ENCODE measurements around the gene TBC1D16. TPM values are rescaled to one million over a fixed set of nuclear protein-coding genes. Genes with fewer than 3 reads are reported as not detected.

Gene TBC1D16
- total RNA-seq, 1 experiment from 2014 or later: 85.8 TPM

DNA sequence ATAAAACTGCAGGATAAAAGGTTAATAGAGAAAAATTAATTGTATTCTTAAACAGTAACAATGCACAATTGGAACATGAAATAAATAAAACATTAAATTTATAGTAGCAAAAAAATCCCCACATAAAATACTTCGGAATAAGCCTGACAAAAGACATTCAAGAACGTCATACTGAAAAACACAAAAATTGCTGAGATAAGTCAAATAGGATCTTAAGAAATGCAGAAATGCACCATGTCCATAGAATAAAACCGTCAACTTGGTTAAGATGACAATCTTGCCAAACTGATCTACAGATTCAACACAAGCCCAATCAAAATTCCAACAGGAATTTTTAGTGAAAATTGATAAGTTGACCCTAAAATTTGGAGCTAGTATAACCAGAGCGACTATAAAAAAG is 76.6 kb downstream of the TBC1D16 start:
- Histone ChIP-seq H2BK20ac (ENCODE audit: low read depth, low read length, poor library complexity, severe bottlenecking) (no peak overlapping the region), H3K79me2 (ENCODE audit: insufficient read depth, low read length) (peaks cover 3% of the 10 kb centered on the region; the same call in 1 of the 2 replicates), H4K5ac (ENCODE audit: insufficient read length, low read depth, low read length) (no peak overlapping the region), H3K14ac (ENCODE audit: insufficient read depth, low read length) (no peak overlapping the region), H3K79me1 (ENCODE audit: insufficient read depth, low read depth, low read length, poor library complexity, severe bottlenecking) (no peaks in the 10 kb centered on the region), H3T11ph (ENCODE audit: low read length) (no peak overlapping the region), H2BK12ac (ENCODE audit: insufficient read length, low read depth, low read length) (no peak overlapping the region), H3K27ac (ENCODE audit: insufficient read length, low read depth, low read length) (no peak overlapping the region), H3K23ac (ENCODE audit: insufficient read length, low read depth, low read length) (no peak overlapping the region), H3K56ac (ENCODE audit: insufficient read length, low read depth, low read length) (no peak overlapping the region), H3K18ac (ENCODE audit: insufficient read length, low read depth, low read length) (no peak overlapping the region), H4K8ac (replicated peaks; ENCODE audit: insufficient read length, low read depth, low read length) (no peak overlapping the region), H2BK5ac (ENCODE audit: insufficient read length, low read length) (no peak overlapping the region), H4K20me1 (ENCODE audit: control insufficient read depth, insufficient read depth, insufficient read length) (no peaks in the 10 kb centered on the region), H2BK15ac (ENCODE audit: low read depth, low read length) (no peak overlapping the region), H3K4ac (ENCODE audit: low read depth, low read length) (no peak overlapping the region), H3K9me3 (ENCODE audit: control insufficient read depth, low read depth, low read length) (no peaks in the 10 kb centered on the region), H3K27me3 (ENCODE audit: insufficient read depth, low read length) (no peaks in the 10 kb centered on the region), H4K91ac (ENCODE audit: insufficient read length, low read depth, low read length) (no peak overlapping the region), H3K23me2 (ENCODE audit: insufficient read length, low read depth, low read length, poor library complexity, severe bottlenecking) (no peaks in the 10 kb centered on the region), H2AK5ac (ENCODE audit: insufficient read length, low read length) (no peak overlapping the region), H2BK120ac (ENCODE audit: low read depth, low read length, poor library complexity, severe bottlenecking) (no peak overlapping the region), H3K4me2 (ENCODE audit: insufficient read depth, insufficient read length, low read length) (no peak overlapping the region), H2AFZ (ENCODE audit: low read length) (no peak overlapping the region), H3K9ac (ENCODE audit: extremely low read depth, insufficient read length, low read length) (no peak overlapping the region), H3K4me1 (ENCODE audit: insufficient read depth, low read length) (no peaks in the 10 kb centered on the region)
- WGBS (ENCODE audit: extremely low coverage, insufficient read length, low lambda C conversion rate): no CpG with 5 or more reads among the region's 4 CpGs
- Mint-ChIP-seq H3K9me3 (peaks cover 16 to 20% of the 10 kb centered on the region in 2 experiments), H3K27me3 (ENCODE audit: low read depth) (no peaks in the 10 kb centered on the region), H3K4me1 (peaks cover 26 to 42% of the 10 kb centered on the region in 2 experiments), H3K4me3 (no peak overlapping the region), H3K27ac (no peak overlapping the region), H3K36me3 (ENCODE audit: insufficient read depth in 1 of 3, low read depth in 3 of 3) (peaks cover 15 to 21% (median 20%) of the 10 kb centered on the region in 3 experiments)
- no peak for DNase-seq
- TF ChIP-seq, protein P1, sequence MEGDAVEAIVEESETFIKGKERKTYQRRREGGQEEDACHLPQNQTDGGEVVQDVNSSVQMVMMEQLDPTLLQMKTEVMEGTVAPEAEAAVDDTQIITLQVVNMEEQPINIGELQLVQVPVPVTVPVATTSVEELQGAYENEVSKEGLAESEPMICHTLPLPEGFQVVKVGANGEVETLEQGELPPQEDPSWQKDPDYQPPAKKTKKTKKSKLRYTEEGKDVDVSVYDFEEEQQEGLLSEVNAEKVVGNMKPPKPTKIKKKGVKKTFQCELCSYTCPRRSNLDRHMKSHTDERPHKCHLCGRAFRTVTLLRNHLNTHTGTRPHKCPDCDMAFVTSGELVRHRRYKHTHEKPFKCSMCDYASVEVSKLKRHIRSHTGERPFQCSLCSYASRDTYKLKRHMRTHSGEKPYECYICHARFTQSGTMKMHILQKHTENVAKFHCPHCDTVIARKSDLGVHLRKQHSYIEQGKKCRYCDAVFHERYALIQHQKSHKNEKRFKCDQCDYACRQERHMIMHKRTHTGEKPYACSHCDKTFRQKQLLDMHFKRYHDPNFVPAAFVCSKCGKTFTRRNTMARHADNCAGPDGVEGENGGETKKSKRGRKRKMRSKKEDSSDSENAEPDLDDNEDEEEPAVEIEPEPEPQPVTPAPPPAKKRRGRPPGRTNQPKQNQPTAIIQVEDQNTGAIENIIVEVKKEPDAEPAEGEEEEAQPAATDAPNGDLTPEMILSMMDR (conservative IDR thresholded peaks at IDR 0.05): no peak
